Non-pigmented ciliary epithelial cell (primary cell): ENCODE measurements around the gene SAMD10.

Experiments used
- DNase-seq: peaks from one replicate; pipeline ENCODE4 v3.0.0-alpha.2; 2010; ENCODE audit warnings: low read depth

Gene SAMD10

GRCh38 chr20:63955827-63956663, 23.4 kb downstream of the SAMD10 start, which contains the start of gene UCKL1:
Gene UCKL1 (minus strand): TSS chr20:63956416. CDS start chr20:63956372, 44 bp downstream.
- peak; percentile 51 for DNase-seq

- DNase-seq: no peak
Measured at GRCh38 chr20:63955281-63955826, 24.1 kb downstream of the SAMD10 start.

- DNase-seq: no peak
Measured at GRCh38 chr20:63953764-63954429, 25.5 kb downstream of the SAMD10 start.

- no peak for DNase-seq
Measured at GRCh38 chr20:63952769-63953168, 26.7 kb downstream of the SAMD10 start.

GRCh38 chr20:63952210-63952535, 27.3 kb downstream of the SAMD10 start:
- no peak for DNase-seq

- no peak for DNase-seq
Measured at GRCh38 chr20:63951398-63952209, 27.8 kb downstream of the SAMD10 start.

GRCh38 chr20:63950701-63951397, 28.6 kb downstream of the SAMD10 start:
- DNase-seq: no peak

GRCh38 chr20:63947638-63948456, 31.6 kb downstream of the SAMD10 start:
- no peak for DNase-seq

GRCh38 chr20:63946986-63947637, 32.3 kb downstream of the SAMD10 start:
- DNase-seq: no peak

- no peak for DNase-seq
Measured at GRCh38 chr20:63945921-63946920, 33.2 kb downstream of the SAMD10 start.

- no peak for DNase-seq
Measured at GRCh38 chr20:63945031-63945658, 34.3 kb downstream of the SAMD10 start.

- no peak for DNase-seq
Measured at GRCh38 chr20:63944078-63944941, 35.1 kb downstream of the SAMD10 start.

GRCh38 chr20:63943808-63944077, 35.7 kb downstream of the SAMD10 start:
- no peak for DNase-seq

GRCh38 chr20:63942969-63943807, 36.3 kb downstream of the SAMD10 start:
- DNase-seq: no peak

GRCh38 chr20:63942250-63942951, 37.0 kb downstream of the SAMD10 start:
- no peak for DNase-seq
